GM10248 (cell line): ENCODE results near the gene ATP2B3.

Experiments
- CTCF ChIA-PET: fragments of 300-600 bp; sonication (Branson Sonifier 250); formaldehyde crosslinking; extraction: SDS; loops from one replicate; lab custom pipeline; 2021; ENCODE audit warnings: antibody characterized with exemption; lab: Yijun Ruan, JAX
- POLR2A ChIA-PET: fragments of 350-650 bp; sonication (Branson Sonifier 250); formaldehyde crosslinking; extraction: SDS; loops from one replicate; lab custom pipeline; 2020; ENCODE audit warnings: antibody characterized with exemption; lab: Yijun Ruan, JAX
- DNase-seq: peaks from one replicate; pipeline ENCODE4 v3.0.0; 2012; ENCODE audit errors: extremely low spot score
- TF ChIP-seq, protein P1 (sequence below): IDR thresholded peaks from 2 replicates; pipeline ENCODE4 v1.5.1; 2012; ENCODE audit warnings: mild to moderate bottlenecking, low read depth; ENCODE audit errors: extremely low read depth, missing control alignments, control extremely low read depth

ATP2B3 gene

DNA sequence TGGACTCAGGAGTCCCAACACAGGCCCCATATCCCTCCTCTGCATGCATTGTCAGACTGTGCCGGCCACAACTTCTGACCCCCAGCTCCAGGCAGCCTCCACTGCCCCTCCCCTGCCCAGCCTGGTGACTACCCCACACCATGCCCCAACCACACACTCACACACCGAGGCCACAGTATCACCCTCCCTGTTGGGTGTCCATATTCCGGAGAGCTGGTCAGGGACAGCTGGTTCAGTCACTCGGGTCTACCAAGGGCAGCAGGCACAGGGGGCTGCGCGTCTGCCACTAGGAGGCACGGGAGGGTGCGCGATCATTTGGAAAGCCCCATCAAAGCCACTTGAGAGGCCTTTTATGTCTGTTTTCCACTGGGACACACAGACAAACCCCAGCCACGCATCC is 55.2 kb downstream of the ATP2B3 start:
- ChIA-PET POLR2A (no interaction called here), CTCF (no interaction called here)
- DNase-seq, result no peak
- TF ChIP-seq, protein P1, sequence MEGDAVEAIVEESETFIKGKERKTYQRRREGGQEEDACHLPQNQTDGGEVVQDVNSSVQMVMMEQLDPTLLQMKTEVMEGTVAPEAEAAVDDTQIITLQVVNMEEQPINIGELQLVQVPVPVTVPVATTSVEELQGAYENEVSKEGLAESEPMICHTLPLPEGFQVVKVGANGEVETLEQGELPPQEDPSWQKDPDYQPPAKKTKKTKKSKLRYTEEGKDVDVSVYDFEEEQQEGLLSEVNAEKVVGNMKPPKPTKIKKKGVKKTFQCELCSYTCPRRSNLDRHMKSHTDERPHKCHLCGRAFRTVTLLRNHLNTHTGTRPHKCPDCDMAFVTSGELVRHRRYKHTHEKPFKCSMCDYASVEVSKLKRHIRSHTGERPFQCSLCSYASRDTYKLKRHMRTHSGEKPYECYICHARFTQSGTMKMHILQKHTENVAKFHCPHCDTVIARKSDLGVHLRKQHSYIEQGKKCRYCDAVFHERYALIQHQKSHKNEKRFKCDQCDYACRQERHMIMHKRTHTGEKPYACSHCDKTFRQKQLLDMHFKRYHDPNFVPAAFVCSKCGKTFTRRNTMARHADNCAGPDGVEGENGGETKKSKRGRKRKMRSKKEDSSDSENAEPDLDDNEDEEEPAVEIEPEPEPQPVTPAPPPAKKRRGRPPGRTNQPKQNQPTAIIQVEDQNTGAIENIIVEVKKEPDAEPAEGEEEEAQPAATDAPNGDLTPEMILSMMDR, result no peak

DNA sequence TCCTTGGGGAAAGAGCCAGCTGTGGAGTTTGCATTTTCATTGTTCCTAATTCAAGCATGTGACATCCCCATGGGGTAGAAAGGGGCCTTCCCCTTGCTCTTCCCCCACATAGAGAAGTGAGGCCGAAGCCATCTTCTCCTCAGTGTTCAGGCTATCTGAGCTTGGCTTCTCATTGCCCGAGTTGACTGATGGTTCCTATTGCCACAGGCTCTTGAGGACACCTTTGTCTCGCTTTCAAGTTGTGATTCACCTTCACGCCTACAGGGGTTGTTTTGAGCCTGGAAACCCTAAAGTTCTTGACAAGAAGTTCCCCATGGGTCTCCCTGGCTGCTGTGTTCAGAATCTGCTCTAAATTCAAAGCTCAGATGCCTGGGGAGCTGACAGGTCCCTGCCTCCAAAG is 56.5 kb downstream of the ATP2B3 start:
- ChIA-PET POLR2A (no interaction called here), CTCF (interaction anchor here (0.8 to 1.5 kb wide), 6 partner anchors 9 to 94 kb away, joined by 3 to 5 read pairs (median 3); no protein-coding TSS in a partner anchor)
- peak; percentile 34 for DNase-seq
- TF ChIP-seq, protein P1, result no peak

DNA sequence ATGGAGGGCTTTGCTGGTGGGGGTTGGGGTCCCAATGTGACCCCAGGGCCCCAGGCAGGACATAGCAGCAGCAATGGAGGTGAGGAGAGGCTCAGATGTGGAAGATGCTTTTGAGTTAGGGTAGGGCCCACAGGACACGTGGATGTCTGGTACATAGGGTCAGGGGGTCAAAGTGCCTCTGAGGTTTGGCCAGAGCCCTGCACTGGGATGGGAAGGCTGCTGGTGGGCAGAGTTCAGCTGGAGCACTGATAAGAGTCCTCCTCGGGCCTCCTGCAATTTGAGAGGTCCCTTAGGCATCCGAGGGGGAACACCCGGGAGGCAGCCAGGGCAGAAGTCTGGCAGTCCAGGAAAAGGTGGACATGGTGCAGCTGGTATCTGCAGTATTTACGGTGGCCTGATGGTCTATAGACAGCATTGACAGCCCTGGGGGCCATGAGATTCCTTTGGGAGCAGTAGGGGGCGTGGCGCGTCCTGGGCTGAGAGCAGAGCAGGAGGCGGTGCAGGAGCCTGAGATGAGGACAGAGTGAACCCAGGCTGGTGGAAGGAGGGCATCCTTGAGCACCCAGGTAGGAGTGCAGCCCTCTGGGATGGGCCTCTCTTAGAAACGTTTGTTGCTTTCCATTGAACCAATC is 58.9 kb downstream of the ATP2B3 start:
- TF ChIP-seq, protein P1, result no peak
- DNase-seq, result no peak
- CTCF ChIA-PET, result interaction anchor here (1.1 to 1.8 kb wide), 2 partner anchors 22 to 33 kb away, joined by 3 to 4 read pairs; no protein-coding TSS in a partner anchor
- POLR2A ChIA-PET, result no interaction called here

DNA sequence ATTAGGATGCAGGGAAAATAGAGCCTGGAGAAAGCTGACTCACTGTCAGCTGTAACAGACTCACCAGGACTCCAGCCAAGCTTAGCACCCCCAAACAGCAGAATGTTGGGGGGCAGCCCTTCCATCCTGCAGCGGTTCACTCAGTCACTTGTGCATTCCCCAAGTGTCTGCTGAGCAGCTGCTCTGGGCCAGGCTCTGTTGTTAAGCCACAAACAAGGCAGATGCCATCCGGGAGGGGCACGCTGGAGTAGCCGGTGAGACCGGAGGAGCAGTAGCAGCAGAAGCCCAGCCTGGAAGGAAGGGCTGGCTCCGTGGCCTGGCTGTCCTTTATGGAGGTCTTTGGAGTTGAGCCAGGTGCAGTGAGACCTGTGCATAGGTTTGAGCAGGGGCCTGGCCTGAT is 59.5 kb downstream of the ATP2B3 start:
- POLR2A ChIA-PET, result no interaction called here
- CTCF ChIA-PET, result interaction anchor here (1.0 to 1.8 kb wide), 5 partner anchors 22 to 38 kb away, joined by 3 to 4 read pairs (median 3); partner anchors contain the start of gene CCNQ
- TF ChIP-seq, protein P1, result no peak
- DNase-seq, result no peak

GRCh38 chrX:153578200-153578835 is 60.9 kb downstream of the ATP2B3 start:
- ChIA-PET CTCF (interaction anchor here (1.1 to 1.8 kb wide), 3 partner anchors 21 to 39 kb away, joined by 3 to 4 read pairs (median 4); partner anchors contain the start of gene CCNQ), POLR2A (interaction anchor here (0.7 kb wide), 1 partner anchor 199 kb away, joined by 3 read pairs; no protein-coding TSS in a partner anchor)
- TF ChIP-seq, protein P1, result no peak
- no peak for DNase-seq

DNA sequence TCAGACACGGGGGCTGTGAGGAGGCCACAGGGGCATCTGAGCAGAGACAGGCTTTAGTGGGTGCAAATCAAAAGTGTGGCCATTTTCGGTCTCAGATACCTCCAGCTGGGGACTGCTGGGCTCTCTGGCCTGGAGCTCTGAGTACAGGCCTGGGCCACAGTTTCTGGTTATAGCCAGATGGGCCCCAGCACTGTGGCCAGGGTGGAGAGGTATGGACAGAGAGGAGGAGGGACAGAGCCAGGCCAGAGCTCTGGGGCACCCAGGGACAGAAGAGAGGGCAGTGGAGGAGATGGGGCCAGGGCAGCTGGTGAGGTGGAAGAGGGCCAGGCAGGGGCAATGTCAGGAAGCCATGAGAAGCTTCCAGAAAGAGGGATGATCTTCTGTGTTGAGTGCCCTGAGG is 61.4 kb downstream of the ATP2B3 start:
- TF ChIP-seq, protein P1, result no peak
- no peak for DNase-seq
- CTCF ChIA-PET, result interaction anchor here (1.5 kb wide), 1 partner anchor 39 kb away, joined by 4 read pairs; no protein-coding TSS in a partner anchor
- POLR2A ChIA-PET, result no interaction called here
